NB4 (cell line): ENCODE data around the gene RAPGEF5.

Source experiments
- POLR2A ChIP-seq: IDR thresholded peaks from 2 replicates; pipeline ENCODE4 v1.6.1; 2011; ENCODE audit warnings: mild to moderate bottlenecking; ENCODE audit not compliant: insufficient read length; ENCODE audit errors: extremely low read depth
- TF ChIP-seq, protein P1 (sequence below): IDR thresholded peaks from one replicate; pipeline ENCODE4 v1.5.1; 2012; ENCODE audit warnings: low read depth, low read length

DNA sequence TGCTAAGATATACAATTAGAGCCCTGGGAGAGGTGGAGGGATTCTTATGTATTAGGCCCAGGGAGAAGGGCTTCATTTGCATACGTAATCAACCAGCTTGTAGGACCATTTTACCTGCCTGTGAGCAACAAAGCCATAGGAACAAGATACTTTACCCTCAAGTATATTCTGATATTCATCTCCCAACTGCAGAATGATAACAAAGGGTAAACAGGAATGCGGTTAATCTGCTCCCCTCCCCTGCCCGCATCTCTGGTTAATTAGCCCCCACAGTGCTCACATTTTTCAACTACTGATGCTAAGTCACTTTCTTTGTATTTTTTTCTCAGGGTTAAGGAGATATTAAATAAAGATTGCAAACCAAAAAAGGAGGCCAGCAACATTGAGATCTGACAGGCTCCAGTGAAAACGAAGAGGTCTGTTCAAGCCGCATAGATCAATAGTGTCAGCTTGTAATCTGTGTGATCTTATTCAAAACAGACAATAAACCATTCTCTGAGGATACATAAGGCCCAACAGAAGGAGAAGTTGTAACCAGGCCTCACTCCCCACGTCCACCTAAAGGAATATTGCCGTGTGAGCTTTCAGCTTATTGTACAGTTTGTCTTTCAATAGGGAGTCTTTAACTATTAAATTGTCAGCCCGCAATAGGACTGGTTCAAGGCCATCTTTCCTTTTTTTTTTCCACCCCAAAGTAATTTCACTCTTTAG lies 203.4 kb downstream of the RAPGEF5 start:
- TF ChIP-seq, protein P1, sequence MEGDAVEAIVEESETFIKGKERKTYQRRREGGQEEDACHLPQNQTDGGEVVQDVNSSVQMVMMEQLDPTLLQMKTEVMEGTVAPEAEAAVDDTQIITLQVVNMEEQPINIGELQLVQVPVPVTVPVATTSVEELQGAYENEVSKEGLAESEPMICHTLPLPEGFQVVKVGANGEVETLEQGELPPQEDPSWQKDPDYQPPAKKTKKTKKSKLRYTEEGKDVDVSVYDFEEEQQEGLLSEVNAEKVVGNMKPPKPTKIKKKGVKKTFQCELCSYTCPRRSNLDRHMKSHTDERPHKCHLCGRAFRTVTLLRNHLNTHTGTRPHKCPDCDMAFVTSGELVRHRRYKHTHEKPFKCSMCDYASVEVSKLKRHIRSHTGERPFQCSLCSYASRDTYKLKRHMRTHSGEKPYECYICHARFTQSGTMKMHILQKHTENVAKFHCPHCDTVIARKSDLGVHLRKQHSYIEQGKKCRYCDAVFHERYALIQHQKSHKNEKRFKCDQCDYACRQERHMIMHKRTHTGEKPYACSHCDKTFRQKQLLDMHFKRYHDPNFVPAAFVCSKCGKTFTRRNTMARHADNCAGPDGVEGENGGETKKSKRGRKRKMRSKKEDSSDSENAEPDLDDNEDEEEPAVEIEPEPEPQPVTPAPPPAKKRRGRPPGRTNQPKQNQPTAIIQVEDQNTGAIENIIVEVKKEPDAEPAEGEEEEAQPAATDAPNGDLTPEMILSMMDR = no peak
- TF ChIP-seq POLR2A = no peak
